Glutamatergic neuron (in vitro differentiated cells): ENCODE measurements around the gene MMP13. TPM values are rescaled to one million over a fixed set of nuclear protein-coding genes. Genes with fewer than 3 reads are reported as not detected.
"Not testable (repeated sequence)": the region's sequence is repeated elsewhere in the genome, so short reads cannot be mapped to it uniquely, and the experiment has no call there.

Experiments used
- DNase-seq: peaks from one replicate; pipeline ENCODE4 v3.0.0; 2022
- H3K27ac Mint-ChIP-seq: one replicate; pipeline ENCODE4 v1.8.0; 2020; ENCODE audit warnings: mild to moderate bottlenecking, mixed read lengths, inconsistent platforms; ENCODE audit not compliant: unreplicated experiment
- H3K27me3 Mint-ChIP-seq: one replicate; pipeline ENCODE4 v1.8.0; 2020; ENCODE audit warnings: mild to moderate bottlenecking, moderate library complexity, mixed read lengths, inconsistent platforms; ENCODE audit not compliant: unreplicated experiment
- H3K36me3 Mint-ChIP-seq: one replicate; pipeline ENCODE4 v1.8.0; 2020; ENCODE audit warnings: mild to moderate bottlenecking, mixed read lengths, inconsistent platforms; ENCODE audit not compliant: unreplicated experiment
- H3K4me1 Mint-ChIP-seq: one replicate; pipeline ENCODE4 v1.8.0; 2020; ENCODE audit warnings: mild to moderate bottlenecking, low read depth, mixed read lengths, inconsistent platforms; ENCODE audit not compliant: unreplicated experiment
- H3K4me3 Mint-ChIP-seq: one replicate; pipeline ENCODE4 v1.8.0; 2020; ENCODE audit warnings: mild to moderate bottlenecking, mixed read lengths, inconsistent platforms; ENCODE audit not compliant: unreplicated experiment
- H3K9me3 Mint-ChIP-seq: one replicate; pipeline ENCODE4 v1.8.0; 2020; ENCODE audit warnings: mild to moderate bottlenecking, moderate library complexity, mixed read lengths, inconsistent platforms; ENCODE audit not compliant: unreplicated experiment
- CTCF ChIP-seq: fragments of 200-600 bp; sonication (generic); IDR thresholded peaks from one replicate; pipeline ENCODE4 v1.5.0; 2021; ENCODE audit not compliant: partially characterized antibody, unreplicated experiment
- total RNA-seq: library from RNA; stranded (reverse); fragmentation: NEBNext Ultra II Directional; extraction: Animal tissue kit (Norgen Biotek cat#: 25700); gene quantifications from one replicate; pipeline ENCODE4 v1.2.1, GENCODE V29; 2021; ENCODE audit not compliant: unreplicated experiment

MMP13 gene
- total RNA-seq, 1 donor from 2014 or later = not detected

GRCh38 chr11:102911758-102912481 lies 43.6 kb downstream of the MMP13 start:
- Mint-ChIP-seq H3K9me3 (peaks cover 3% of the 10 kb centered on the region), H3K4me3 (no peak overlapping the region), H3K36me3 (no peaks in the 10 kb centered on the region), H3K4me1 (peaks cover 2% of the 10 kb centered on the region), H3K27ac (no peak overlapping the region), H3K27me3 (no peaks in the 10 kb centered on the region)
- no peak for DNase-seq
- TF ChIP-seq CTCF = no peak

- not testable (repeated sequence) for H3K4me1 Mint-ChIP-seq, H3K27ac Mint-ChIP-seq, H3K27me3 Mint-ChIP-seq, DNase-seq, H3K9me3 Mint-ChIP-seq, H3K36me3 Mint-ChIP-seq, H3K4me3 Mint-ChIP-seq
Measured at GRCh38 chr11:102905848-102906247, 49.7 kb downstream of the MMP13 start.

- not testable (repeated sequence) for H3K4me3 Mint-ChIP-seq, H3K9me3 Mint-ChIP-seq, H3K36me3 Mint-ChIP-seq, H3K27ac Mint-ChIP-seq, H3K4me1 Mint-ChIP-seq, H3K27me3 Mint-ChIP-seq, DNase-seq
Measured at GRCh38 chr11:102903895-102904294, 51.6 kb downstream of the MMP13 start.

- no peak for DNase-seq
- no peaks in the 10 kb centered on the region for H3K4me1 Mint-ChIP-seq
- TF ChIP-seq CTCF = no peak
- H3K36me3 Mint-ChIP-seq = no peaks in the 10 kb centered on the region
- H3K27me3 Mint-ChIP-seq = no peaks in the 10 kb centered on the region
- no peaks in the 10 kb centered on the region for H3K9me3 Mint-ChIP-seq
- H3K4me3 Mint-ChIP-seq = no peak overlapping the region
- no peak overlapping the region for H3K27ac Mint-ChIP-seq
Measured at GRCh38 chr11:102900346-102900745, 55.2 kb downstream of the MMP13 start.

Other genes with a start within 250 kb of the MMP13 start
- not detected for gene MMP27, start 250.0 kb downstream of the MMP13 start, total RNA-seq
- gene MMP8, start 230.8 kb downstream of the MMP13 start, total RNA-seq = not detected
- not detected for gene MMP10, start 175.1 kb downstream of the MMP13 start, total RNA-seq
- not detected for gene MMP1, start 157.6 kb downstream of the MMP13 start, total RNA-seq
- gene MMP3, start 112.1 kb downstream of the MMP13 start, total RNA-seq = not detected
- not detected for gene MMP12, start 80.8 kb downstream of the MMP13 start, total RNA-seq
- 51.8 TPM for gene DCUN1D5, start 136.4 kb upstream of the MMP13 start, total RNA-seq
- 9.7 TPM for gene DYNC2H1, start 153.7 kb upstream of the MMP13 start, total RNA-seq